ENCODE results near the gene RAB11FIP3. TPM values are rescaled to one million over a fixed set of nuclear protein-coding genes. Genes with fewer than 3 reads are reported as not detected.
"Not testable (repeated sequence)": the region's sequence is repeated elsewhere in the genome, so short reads cannot be mapped to it uniquely, and the experiment has no call there.

RAB11FIP3 gene
- total and polyA plus RNA-seq, 9 of the 15 experiments (the other 6 are each of a cell fraction or from before 2014, with no cell fraction given) = 0.46 to 13.1 (median 4.3) TPM

DNA sequence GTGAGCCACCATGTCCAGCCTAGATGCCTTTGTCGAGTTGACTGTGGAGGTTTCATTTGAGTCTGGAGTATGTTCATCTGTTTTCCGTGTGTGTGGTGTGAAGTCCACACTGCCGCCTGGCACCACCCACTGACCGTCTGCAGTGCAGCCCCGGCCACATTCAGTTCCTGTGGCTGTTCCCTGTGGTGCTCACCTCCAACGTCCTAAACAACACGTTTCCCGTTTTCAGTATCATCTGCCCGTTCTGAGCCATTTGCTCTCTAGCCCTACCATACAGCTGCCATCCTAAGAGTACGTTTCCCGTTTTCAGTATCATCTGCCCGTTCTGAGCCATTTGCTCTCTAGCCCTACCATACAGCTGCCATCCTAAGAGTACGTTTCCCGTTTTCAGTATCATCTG, 82.1 kb downstream of the RAB11FIP3 start:
- intact Hi-C loops (cut with micrococcal nuclease); FAIRE-seq: not testable (repeated sequence)
- 53% methylated on average over 13 of the region's 14 CpGs for WGBS (ENCODE audit: insufficient coverage, low coverage, missing lambda C conversion rate)

DNA sequence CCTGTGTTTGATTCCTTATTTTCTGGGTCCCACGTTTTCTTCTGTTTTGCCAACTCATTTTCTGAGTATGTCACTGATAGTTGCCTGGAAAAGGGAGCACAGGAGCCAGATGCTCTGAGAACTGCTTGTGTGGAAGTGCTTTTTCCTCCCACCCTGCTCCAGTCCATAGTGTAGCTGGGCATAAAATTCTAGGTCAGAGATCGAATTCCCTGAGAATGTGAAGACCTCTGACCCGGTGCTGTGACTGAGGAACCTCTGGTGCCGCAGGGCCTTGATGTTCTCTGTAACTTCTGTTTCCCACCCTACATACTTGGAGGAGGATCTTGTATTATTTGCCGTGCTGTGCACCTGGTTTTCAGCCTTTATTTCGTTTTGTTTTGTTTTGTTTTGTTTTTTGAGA, 82.5 kb downstream of the RAB11FIP3 start:
- 39% methylated on average over 6 of the region's 6 CpGs for WGBS (ENCODE audit: insufficient coverage, low coverage, missing lambda C conversion rate)
- no peaks in the 10 kb centered on the region for H3K36me3 ChIP-seq (ENCODE audit: control insufficient read depth, insufficient read depth, low read length)
- H3K27ac ChIP-seq (ENCODE audit: extremely low read depth, low read depth, low read length) = no peak overlapping the region
- no peak overlapping the region for H3K4me2 ChIP-seq (ENCODE audit: insufficient read depth, low read length)
- intact Hi-C loops (cut with micrococcal nuclease) (no loop called here), in situ Hi-C loops (cut with MboI) (no loop called here)
- no peaks in the 10 kb centered on the region for H3K9me1 ChIP-seq (ENCODE audit: control insufficient read depth, insufficient read depth, low read length)
- H3K9me3 ChIP-seq (replicated peaks; ENCODE audit: control insufficient read depth, insufficient read depth, low read depth, low read length) = no peaks in the 10 kb centered on the region
- no peak for FAIRE-seq
- H3K27me3 ChIP-seq (ENCODE audit: control insufficient read depth in 2 of 2, insufficient read depth in 2 of 2, low read length in 2 of 2) = no peaks in the 10 kb centered on the region
- peaks cover 0 to 23% of the 10 kb centered on the region in 2 experiments; a peak in 4 of 5 replicates for H3K4me1 ChIP-seq (replicated peaks in 1 of 2; ENCODE audit: control insufficient read depth in 2 of 2, insufficient read depth in 2 of 2, low read length in 2 of 2)
- no peak overlapping the region; a peak in 1 of 4 replicates for H3K9ac ChIP-seq (ENCODE audit: insufficient read depth in 1 of 2, low read depth in 2 of 2, low read length in 2 of 2)
- ChIA-PET POLR2A (interaction anchor here (0.8 to 1.0 kb wide), 2 partner anchors 19 to 156 kb away, joined by 3 read pairs; no protein-coding TSS in a partner anchor), CTCF (ENCODE audit: low intra/inter-chr PET ratio) (no interaction called here)
- no peaks in the 10 kb centered on the region for H4K20me1 ChIP-seq (replicated peaks; ENCODE audit: control insufficient read depth, insufficient read depth, low read length)
- H3K79me2 ChIP-seq (ENCODE audit: control insufficient read depth, insufficient read depth, low read length) = no peaks in the 10 kb centered on the region
- no peak overlapping the region for H3K4me3 ChIP-seq
- no peak for TF ChIP-seq KLF10 (CRISPR knock-in tag; IDR thresholded peaks at IDR 0.05)
- TF ChIP-seq GABPB1 (CRISPR knock-in tag; IDR thresholded peaks at IDR 0.05) = no peak
- no peak for TF ChIP-seq SMAD4 (CRISPR knock-in tag; conservative IDR thresholded peaks at IDR 0.05)
- TF ChIP-seq NCOA4 (IDR thresholded peaks at IDR 0.05; ENCODE audit: partially characterized antibody) = no peak
- no peak for TF ChIP-seq DDX20 (tag; IDR thresholded peaks at IDR 0.05; ENCODE audit: low read depth)
- TF ChIP-seq RAD51 (IDR thresholded peaks at IDR 0.05; ENCODE audit: borderline replicate concordance, low read depth) = no peak
- no peak for TF ChIP-seq RHOXF2B (CRISPR knock-in tag; conservative IDR thresholded peaks at IDR 0.05)
- TF ChIP-seq ARHGAP35 (IDR thresholded peaks at IDR 0.05; ENCODE audit: partially characterized antibody) = no peak
- no peak for TF ChIP-seq CHCHD3 (CRISPR knock-in tag; IDR thresholded peaks at IDR 0.05)
- no peak overlapping the region for H2AFZ ChIP-seq (ENCODE audit: low read depth, low read length)
- BruUV-seq (replicated peaks) = no TSS peak
- ATAC-seq = no peak
- DNase-seq (ENCODE audit: extremely low read depth in 1 of 4, low spot score in 3 of 4) = no peak

More for the DNA sequence above, 82.1 kb downstream of the RAB11FIP3 start:
- H4K20me1 ChIP-seq (replicated peaks; ENCODE audit: control insufficient read depth, insufficient read depth, low read length); H3K9ac ChIP-seq (ENCODE audit: insufficient read depth in 1 of 2, low read depth in 2 of 2, low read length in 2 of 2); ATAC-seq; H3K79me2 ChIP-seq (ENCODE audit: control insufficient read depth, insufficient read depth, low read length); H3K4me2 ChIP-seq (ENCODE audit: insufficient read depth, low read length); BruUV-seq (replicated peaks); CTCF ChIA-PET (ENCODE audit: low intra/inter-chr PET ratio); H3K27ac ChIP-seq (ENCODE audit: extremely low read depth, low read depth, low read length); in situ Hi-C loops (cut with MboI); DNase-seq (ENCODE audit: extremely low read depth in 1 of 4, low spot score in 3 of 4); H3K27me3 ChIP-seq (ENCODE audit: control insufficient read depth in 2 of 2, insufficient read depth in 2 of 2, low read length in 2 of 2); H3K9me3 ChIP-seq (replicated peaks; ENCODE audit: control insufficient read depth, insufficient read depth, low read depth, low read length); H3K9me1 ChIP-seq (ENCODE audit: control insufficient read depth, insufficient read depth, low read length); H3K36me3 ChIP-seq (ENCODE audit: control insufficient read depth, insufficient read depth, low read length); H3K4me3 ChIP-seq; H2AFZ ChIP-seq (ENCODE audit: low read depth, low read length): not testable (repeated sequence)
- peaks cover 0 to 23% of the 10 kb centered on the region in 2 experiments; a peak in 4 of 5 replicates for H3K4me1 ChIP-seq (replicated peaks in 1 of 2; ENCODE audit: control insufficient read depth in 2 of 2, insufficient read depth in 2 of 2, low read length in 2 of 2)
- POLR2A ChIA-PET = interaction anchor here (0.8 kb wide), 1 partner anchor 156 kb away, joined by 3 read pairs; no protein-coding TSS in a partner anchor

All from K562 (cell line).